Measurements from ENCODE around the gene MTCH1. TPM values are rescaled to one million over a fixed set of nuclear protein-coding genes. Genes with fewer than 3 reads are reported as not detected.
"Not testable (repeated sequence)": the region's sequence is repeated elsewhere in the genome, so short reads cannot be mapped to it uniquely, and the experiment has no call there.

Gene MTCH1
- total RNA-seq, 1 donor: 110 TPM

DNA sequence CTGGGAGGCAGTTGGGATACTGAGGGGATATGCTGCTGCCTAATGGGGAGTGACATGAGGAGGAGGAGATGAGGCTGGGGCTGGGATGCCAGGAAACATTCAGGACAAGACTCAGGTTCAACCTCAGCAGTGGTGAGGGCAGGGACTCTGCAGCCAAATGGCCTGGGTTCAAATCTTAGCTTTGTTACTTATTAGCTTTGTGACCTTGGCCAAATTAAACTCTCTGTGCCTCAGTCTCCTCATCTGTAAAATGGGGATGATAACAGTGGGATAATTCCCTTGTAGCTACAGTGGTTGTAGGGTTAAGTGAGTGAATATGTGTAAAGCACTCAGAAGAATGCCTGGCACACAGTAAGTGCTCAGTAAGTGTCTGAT lies 29.6 kb downstream of the MTCH1 start:
- no peak for DNase-seq (ENCODE audit: low read depth in 2 of 3, low spot score in 2 of 3)

- DNase-seq (ENCODE audit: low read depth in 2 of 3, low spot score in 2 of 3): no peak
These were observed 30.1 kb downstream of the MTCH1 start for GRCh38 chr6:36955671-36956445.

DNA sequence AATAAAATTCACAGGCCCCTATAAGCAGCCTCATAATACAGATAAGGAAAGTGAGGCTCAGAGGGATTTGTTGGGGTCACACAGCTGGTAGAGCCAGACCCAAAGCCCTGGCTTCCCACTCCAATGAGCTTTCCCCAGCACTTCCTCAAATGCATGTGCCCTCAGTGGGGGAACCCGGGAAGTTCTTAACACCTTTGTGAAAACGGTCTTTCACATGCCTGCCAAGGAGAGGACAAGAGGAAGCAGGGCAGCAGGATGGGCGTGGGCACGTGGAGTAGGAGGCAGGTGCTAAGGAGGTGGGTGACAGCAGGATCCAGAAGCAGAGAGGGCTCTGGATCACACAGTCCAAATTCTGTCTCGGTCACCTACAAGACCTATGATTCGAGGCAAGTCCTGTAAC lies 30.9 kb downstream of the MTCH1 start:
- DNase-seq (ENCODE audit: low read depth in 2 of 3, low spot score in 2 of 3): no peak

- peak in 2 of 3 donors; percentile 90 to 97 for DNase-seq (ENCODE audit: low read depth in 2 of 3, low spot score in 2 of 3)
These were observed 31.6 kb downstream of the MTCH1 start, which contains the start of gene PI16 for GRCh38 chr6:36954262-36954931. Gene PI16 (plus strand): TSS chr6:36954738. CDS start chr6:36954761, 23 bp downstream.

GRCh38 chr6:36953931-36954261 lies 32.1 kb downstream of the MTCH1 start:
- DNase-seq (ENCODE audit: low read depth in 2 of 3, low spot score in 2 of 3): no peak

GRCh38 chr6:36949636-36950035 lies 36.4 kb downstream of the MTCH1 start:
- no peak for DNase-seq (ENCODE audit: low read depth in 2 of 3, low spot score in 2 of 3)

GRCh38 chr6:36949076-36949475 lies 36.9 kb downstream of the MTCH1 start:
- not testable (repeated sequence) for DNase-seq (ENCODE audit: low read depth in 2 of 3, low spot score in 2 of 3)

DNA sequence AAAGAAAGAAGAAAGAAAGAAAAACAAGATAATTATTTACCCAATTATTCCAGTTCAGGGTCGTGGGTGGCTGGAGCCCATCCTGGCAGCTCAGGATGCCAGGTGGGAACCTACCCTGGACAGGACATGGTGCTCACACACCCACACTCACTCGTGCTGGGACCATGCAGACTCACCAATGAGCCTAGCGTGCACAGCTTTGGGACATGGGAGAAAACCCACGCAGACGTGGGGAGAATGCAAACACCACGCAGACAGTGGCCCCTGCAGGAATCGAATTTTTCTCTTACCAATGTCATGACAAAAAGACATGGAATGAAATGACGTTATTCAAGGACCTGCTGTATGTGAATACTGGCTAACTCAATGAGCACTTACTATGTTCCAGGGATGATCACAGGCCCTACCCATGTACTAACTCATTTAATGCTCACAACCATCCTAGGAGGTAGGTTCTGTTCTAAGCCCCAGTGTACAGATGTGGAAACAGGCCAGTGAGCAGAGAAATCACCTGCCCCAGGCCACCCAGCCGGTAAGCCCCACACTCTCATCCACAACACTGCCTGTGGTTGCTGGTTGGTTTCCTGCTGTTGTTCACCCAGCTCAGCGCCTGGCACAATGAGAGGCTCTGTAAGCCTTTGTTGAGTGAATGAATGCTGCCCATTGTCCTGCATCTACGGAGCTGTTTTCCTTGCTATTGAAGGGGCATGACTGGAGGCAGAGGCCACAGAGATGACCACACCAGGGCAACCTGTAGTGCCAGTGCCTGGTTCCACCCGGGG lies 38.2 kb downstream of the MTCH1 start:
- DNase-seq (ENCODE audit: low read depth in 2 of 3, low spot score in 2 of 3): no peak

DNA sequence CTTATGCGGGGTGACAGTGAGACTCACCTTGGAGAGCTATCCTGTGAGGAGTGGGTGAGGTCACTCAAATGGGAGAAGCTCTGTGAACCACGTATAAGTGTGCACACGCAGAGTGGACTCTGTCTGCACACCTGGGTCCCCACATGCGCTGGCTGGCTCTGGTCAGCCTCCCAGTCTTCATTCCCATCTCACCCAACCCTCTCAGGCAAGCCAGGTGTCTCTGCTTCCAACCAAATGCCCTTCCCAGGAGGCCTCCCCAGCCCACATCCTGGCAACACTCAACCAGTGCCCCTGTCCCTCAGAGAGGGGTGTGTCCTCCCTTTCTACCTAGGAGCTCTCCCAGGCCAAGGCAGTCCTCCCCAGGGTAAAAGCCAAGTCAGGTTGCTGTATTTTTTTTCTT lies 39.5 kb downstream of the MTCH1 start:
- DNase-seq (ENCODE audit: low read depth in 2 of 3, low spot score in 2 of 3): no peak

DNA sequence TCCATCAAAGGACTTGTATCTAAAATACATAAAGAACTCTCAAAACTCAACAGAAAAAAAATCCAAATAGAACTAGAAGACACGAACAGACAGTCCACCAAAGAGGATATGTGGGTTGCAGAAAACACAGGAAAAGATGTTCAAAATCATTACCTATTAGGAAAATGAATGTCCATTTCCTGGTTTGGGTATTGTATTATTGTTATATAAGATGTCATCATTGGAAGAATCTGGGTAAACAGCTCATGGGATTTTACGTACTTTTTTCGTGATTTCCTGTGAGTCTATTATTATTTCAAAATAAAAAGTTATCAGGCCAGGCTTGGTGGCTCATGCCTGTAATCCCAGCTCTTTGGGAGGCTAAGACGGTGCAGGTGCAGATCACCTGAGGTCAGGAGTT lies 40.7 kb downstream of the MTCH1 start:
- no peak for DNase-seq (ENCODE audit: low read depth in 2 of 3, low spot score in 2 of 3)

DNA sequence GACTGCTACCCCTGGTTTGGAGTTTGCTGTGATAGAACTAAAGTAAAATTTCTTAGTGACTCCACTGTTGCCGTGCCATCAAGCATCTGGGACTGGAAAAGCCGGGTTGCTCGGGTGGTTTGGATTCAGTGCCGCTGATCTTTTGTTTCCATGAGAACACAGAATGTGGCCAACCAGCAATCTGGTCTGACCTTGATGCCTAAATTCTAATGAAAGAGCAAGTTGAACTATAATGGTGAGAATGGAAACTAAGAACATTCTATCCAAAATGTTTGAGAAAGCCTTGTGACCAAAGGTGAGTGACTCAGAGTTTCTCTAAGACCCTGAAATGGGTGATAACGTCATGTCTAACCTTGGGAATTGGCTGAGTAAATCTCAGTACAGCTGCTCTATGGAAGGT lies 41.3 kb downstream of the MTCH1 start:
- DNase-seq (ENCODE audit: low read depth in 2 of 3, low spot score in 2 of 3): no peak

DNA sequence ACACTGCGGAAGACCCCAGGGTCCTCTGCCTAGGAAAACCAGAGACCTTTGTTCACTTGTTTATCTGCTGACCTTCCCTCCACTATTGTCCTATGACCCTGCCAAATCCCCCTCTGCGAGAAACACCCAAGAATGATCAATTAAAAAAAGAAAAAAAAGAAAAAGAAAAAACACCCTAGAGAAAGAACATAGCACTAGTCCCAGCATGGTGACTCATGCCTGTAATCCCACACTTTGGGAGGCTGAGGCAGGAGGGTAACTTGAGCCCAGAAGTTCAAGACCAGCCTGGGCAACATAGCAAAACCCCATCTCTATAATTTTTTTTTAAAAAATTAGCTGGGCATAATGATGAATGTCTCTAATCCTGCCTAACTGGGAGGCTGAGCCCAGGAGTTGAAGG lies 43.7 kb downstream of the MTCH1 start:
- DNase-seq (ENCODE audit: low read depth in 2 of 3, low spot score in 2 of 3): not testable (repeated sequence)

GRCh38 chr6:36941561-36941960 lies 44.4 kb downstream of the MTCH1 start:
- not testable (repeated sequence) for DNase-seq (ENCODE audit: low read depth in 2 of 3, low spot score in 2 of 3)

DNA sequence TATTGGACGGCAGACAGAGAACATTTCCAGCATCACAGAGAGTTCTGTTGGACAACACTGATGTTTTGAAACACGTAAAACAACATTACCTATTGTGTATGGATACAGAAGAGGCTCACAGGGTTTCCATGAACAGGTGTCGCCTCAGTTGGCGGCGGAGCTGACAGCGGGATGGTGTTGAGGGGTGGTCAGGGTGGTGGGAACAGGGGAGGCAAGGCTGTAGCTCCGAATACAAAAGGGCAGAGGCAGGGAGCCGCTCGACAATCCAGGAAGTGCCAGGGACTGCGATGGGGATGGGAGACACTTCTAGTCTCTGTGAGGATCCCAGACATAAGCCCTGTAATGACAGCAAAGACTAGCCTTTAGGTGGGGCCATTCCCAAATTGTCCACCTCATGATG lies 46.0 kb downstream of the MTCH1 start:
- no peak for DNase-seq (ENCODE audit: low read depth in 2 of 3, low spot score in 2 of 3)

DNA sequence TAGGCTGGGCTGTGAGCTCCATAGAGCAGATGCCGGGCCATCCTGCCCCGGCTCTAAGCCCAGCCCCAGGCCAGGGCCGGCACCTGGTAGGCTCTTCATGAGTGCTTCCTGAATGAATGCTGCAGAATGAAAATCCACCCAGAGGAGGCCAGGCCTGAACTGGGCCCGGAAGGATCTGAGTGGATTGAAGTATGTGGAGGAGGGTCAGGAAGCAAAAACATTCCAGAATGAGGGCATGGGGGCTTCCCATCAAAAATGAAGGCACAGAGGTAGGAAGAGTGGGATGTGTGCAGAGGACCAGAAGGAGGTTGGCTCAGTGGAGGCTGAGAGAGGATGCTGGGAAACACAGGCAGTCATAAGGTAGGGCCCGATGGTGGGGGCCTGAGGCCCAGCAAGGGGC lies 47.0 kb downstream of the MTCH1 start:
- not testable (repeated sequence) for DNase-seq (ENCODE audit: low read depth in 2 of 3, low spot score in 2 of 3)

- DNase-seq (ENCODE audit: low read depth in 2 of 3, low spot score in 2 of 3): no peak
These were observed 47.5 kb downstream of the MTCH1 start for GRCh38 chr6:36938536-36938935.

DNA sequence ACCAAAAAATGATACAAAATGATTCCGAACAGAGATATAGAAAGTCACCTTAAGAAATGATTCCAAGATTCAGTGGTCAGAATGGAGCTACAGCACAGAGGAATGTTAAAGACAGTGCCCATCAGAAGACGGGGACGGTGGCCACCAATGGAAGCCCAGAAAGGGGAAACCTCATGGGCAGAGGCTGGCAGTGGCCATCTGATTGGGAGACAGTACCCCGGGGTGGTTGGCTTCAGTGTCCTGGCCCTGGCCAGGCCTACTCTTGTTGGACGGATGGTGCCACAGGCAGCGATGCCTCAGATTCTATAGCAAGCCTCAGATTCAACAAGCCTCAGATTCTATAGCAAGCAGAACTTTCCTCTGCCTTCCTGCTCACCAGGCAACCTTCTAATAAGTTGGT lies 48.1 kb downstream of the MTCH1 start:
- DNase-seq (ENCODE audit: low read depth in 2 of 3, low spot score in 2 of 3): no peak

- DNase-seq (ENCODE audit: low read depth in 2 of 3, low spot score in 2 of 3): no peak
These were observed 49.2 kb downstream of the MTCH1 start for GRCh38 chr6:36936824-36937223.

- no peak for DNase-seq (ENCODE audit: low read depth in 2 of 3, low spot score in 2 of 3)
These were observed 51.1 kb downstream of the MTCH1 start for GRCh38 chr6:36934901-36935300.

DNA sequence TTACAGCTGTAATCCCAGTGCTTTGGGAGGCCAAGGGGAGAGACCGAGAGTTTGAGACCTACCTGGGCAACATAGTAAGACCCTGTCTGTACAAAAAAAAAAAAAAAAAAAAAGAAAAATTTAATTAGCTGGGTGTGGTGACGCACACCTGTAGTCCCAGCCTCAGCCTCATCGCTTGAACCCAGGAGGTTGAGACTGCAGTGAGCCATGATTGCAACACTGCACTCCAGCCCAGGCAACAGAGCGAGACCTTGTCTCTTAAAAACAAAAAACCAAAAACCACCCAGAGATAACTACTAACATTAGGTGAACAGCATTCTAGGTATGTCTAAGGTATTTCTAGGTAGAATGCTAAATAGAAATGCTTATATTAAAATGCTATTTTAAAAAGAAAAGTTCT lies 52.5 kb downstream of the MTCH1 start:
- DNase-seq (ENCODE audit: low read depth in 2 of 3, low spot score in 2 of 3): no peak

DNA sequence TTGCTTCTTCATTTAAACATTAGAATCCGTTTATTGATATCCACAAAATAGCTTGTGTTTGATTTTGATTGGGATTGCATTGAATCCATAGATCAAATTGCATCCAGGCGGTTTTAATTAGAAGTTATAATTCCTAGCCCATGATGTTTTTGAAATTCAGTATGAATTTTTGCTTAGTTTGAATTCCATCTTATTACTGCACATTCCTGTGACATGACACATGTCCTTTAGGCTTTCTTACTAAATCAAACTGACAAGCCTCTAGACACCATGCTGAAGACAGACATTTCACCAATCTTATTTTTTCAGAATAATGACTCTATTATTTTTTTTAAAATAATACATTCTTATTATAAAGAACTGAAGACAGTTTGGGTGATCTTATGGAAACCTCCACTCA lies 52.9 kb downstream of the MTCH1 start:
- DNase-seq (ENCODE audit: low read depth in 2 of 3, low spot score in 2 of 3): no peak

DNA sequence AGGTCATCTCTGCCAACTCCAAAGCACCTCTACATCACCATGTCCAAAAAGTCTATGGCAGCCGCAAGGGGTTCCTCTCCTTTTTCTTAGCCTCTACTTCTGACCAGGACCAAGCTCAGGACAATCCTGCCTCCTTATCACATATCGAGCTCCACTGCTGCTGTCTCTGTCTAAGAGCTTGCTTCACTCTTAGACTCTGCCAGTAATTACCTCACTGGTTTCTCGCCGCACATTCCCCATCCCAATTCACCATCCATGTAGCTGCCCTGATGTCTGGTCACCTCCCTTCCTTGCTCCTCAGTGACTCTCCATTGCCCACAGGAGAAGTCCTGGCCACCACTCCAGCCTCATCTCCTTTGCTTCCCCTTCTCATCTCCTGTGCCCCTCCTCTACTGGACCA lies 55.5 kb downstream of the MTCH1 start:
- no peak for DNase-seq (ENCODE audit: low read depth in 2 of 3, low spot score in 2 of 3)
